Stomach (tissue), 9 donors: ENCODE measurements around the gene RNF130. TPM values are rescaled to one million over a fixed set of nuclear protein-coding genes. Genes with fewer than 3 reads are reported as not detected.

Experiments used
- DNase-seq, 2 donors: peaks; one replicate each; pipeline versions ENCODE4 v3.0.0 to v3.0.0-alpha.2; 2013 to 2019
- H3K27ac ChIP-seq, 5 donors: fragments of 200-600 bp in 4 of 5; sonication (generic) in 4 of 5; one replicate each; pipeline ENCODE4 v1.5.1; 2013 to 2019; ENCODE audit warnings: mild to moderate bottlenecking in 1 of 5, moderate library complexity in 1 of 5
- H3K27me3 ChIP-seq, 3 donors: fragments of 200-600 bp; sonication (generic); one replicate each; pipeline ENCODE4 v1.5.1; 2017 to 2019; ENCODE audit warnings: mixed run types in 1 of 3
- H3K36me3 ChIP-seq, 4 donors: fragments of 200-600 bp; sonication (generic); 1 replicate in 3 of 4; 2 replicates in 1 of 4; pipeline ENCODE4 v1.5.1; 2016 to 2019
- H3K4me1 ChIP-seq, 4 donors: fragments of 200-600 bp; sonication (generic); one replicate each; pipeline ENCODE4 v1.5.1; 2016 to 2019
- H3K4me3 ChIP-seq, 4 donors: fragments of 200-600 bp; sonication (generic) in 3 of 4; one replicate each; pipeline ENCODE4 v1.5.1; 2016 to 2019; ENCODE audit warnings: mild to moderate bottlenecking in 1 of 4
- H3K9me3 ChIP-seq, 4 donors: fragments of 200-600 bp; sonication (generic); one replicate each; pipeline ENCODE4 v1.5.1; 2016 to 2019
- CTCF ChIP-seq, 7 experiments: fragments of 450-650 bp in 4 of 7; fragments of 200-600 bp in 3 of 7; sonication (generic) in 3 of 7; IDR thresholded peaks; one replicate each; pipeline ENCODE4 v1.5.1; 2016 to 2019; ENCODE audit warnings: antibody characterized with exemption in 7 of 7, control low read depth in 2 of 7, mild to moderate bottlenecking in 1 of 7
- EP300 ChIP-seq: sonication (generic); formaldehyde crosslinking; IDR thresholded peaks from one replicate; pipeline ENCODE4 v1.6.1; 2017; ENCODE audit warnings: antibody characterized with exemption
- POLR2A ChIP-seq, 4 donors: fragments of 450-650 bp; IDR thresholded peaks; one replicate each; pipeline ENCODE4 v1.6.1; 2016; ENCODE audit warnings: antibody characterized with exemption in 4 of 4, control low read depth in 2 of 4, mild to moderate bottlenecking in 1 of 4, moderate library complexity in 1 of 4
- POLR2AphosphoS5 ChIP-seq, 3 donors: sonication (generic); formaldehyde crosslinking; IDR thresholded peaks; one replicate each; pipeline ENCODE4 v1.6.1; 2016; ENCODE audit warnings: antibody characterized with exemption in 3 of 3
- WGBS, 5 donors: extraction: QIAGEN DNeasy Blood & Tissue Kit in 3 of 5; methylation state at CpG; one replicate each; pipeline versions ENCODE4 v1.1.5 to v1.1.7; 2013 to 2018; 5-methylcytosine and 5-hydroxymethylcytosine counted together
- intact Hi-C: fragments of 100-400 bp; cut with DNase I; formaldehyde crosslinking; loops from one replicate; pipeline ENCODE4 v1.15.1; 2023; ENCODE audit warnings: low total_unique reads
- polyA plus RNA-seq, 3 donors: library from polyadenylated mRNA; stranded (reverse); fragments of 200-250 nt; gene quantifications; one replicate each; pipeline ENCODE4 v1.2.3, GENCODE V29; 2013
- total RNA-seq, 5 donors: library from RNA; depleted of rRNA; stranded (reverse); fragments of >200 nt; gene quantifications; one replicate each; pipeline versions ENCODE4 v1.1.0 to v1.2.3, GENCODE V29; 2014 to 2016
- donor health status: healthy with polysubstance abuse.
- donor health status: Bipolar disorder and iron deficiency.
- donor health status: healthy.

RNF130 gene
- total and polyA plus RNA-seq, 8 donors = 27.0 to 87.8 (median 56.1) TPM

GRCh38 chr5:180041301-180042274, 30.0 kb downstream of the RNF130 start:
- peak in 1 of 2 donors; percentile 52 for DNase-seq
- H3K4me3 ChIP-seq = no peak overlapping the region
- 72 to 82% (median 79%) methylated on average over 15 of the region's 15 CpGs for WGBS, 5 donors
- H3K27ac ChIP-seq = no peak overlapping the region
- intact Hi-C loops = no loop called here
- TF ChIP-seq POLR2AphosphoS5 (IDR thresholded peaks at IDR 0.05) = peak in 1 of 3 donors; percentile 7
- no peak for TF ChIP-seq EP300
- TF ChIP-seq CTCF (IDR thresholded peaks at IDR 0.05) = no peak
- H3K36me3 ChIP-seq = peaks cover 3 to 45% (median 35%) of the 10 kb centered on the region in 4 donors
- H3K27me3 ChIP-seq = no peaks in the 10 kb centered on the region
- H3K4me1 ChIP-seq = peaks cover 9 to 24% (median 17%) of the 10 kb centered on the region in 4 donors
- H3K9me3 ChIP-seq = no peaks in the 10 kb centered on the region

- Histone ChIP-seq H3K4me3 (no peak overlapping the region), H3K4me1 (peaks cover 9 to 24% (median 16%) of the 10 kb centered on the region in 4 donors), H3K27me3 (no peaks in the 10 kb centered on the region), H3K27ac (no peak overlapping the region), H3K36me3 (peaks cover 3 to 45% (median 40%) of the 10 kb centered on the region in 4 donors), H3K9me3 (peaks cover 0 to 10% (median 6%) of the 10 kb centered on the region in 4 donors)
- intact Hi-C loops = no loop called here
- no peak for TF ChIP-seq POLR2AphosphoS5 (IDR thresholded peaks at IDR 0.05)
- WGBS, 5 donors = 48 to 66% (median 59%) methylated on average over 11 of the region's 11 CpGs
- peak in 1 of 2 donors; percentile 40 for DNase-seq
Measured at GRCh38 chr5:180040287-180041214, 31.0 kb downstream of the RNF130 start.

GRCh38 chr5:180035206-180035931, 36.2 kb downstream of the RNF130 start:
- intact Hi-C loops = no loop called here
- no peak for DNase-seq
- Histone ChIP-seq H3K4me3 (no peak overlapping the region), H3K27ac (no peak overlapping the region), H3K27me3 (no peaks in the 10 kb centered on the region), H3K9me3 (peaks cover 0 to 13% (median 8%) of the 10 kb centered on the region in 4 donors), H3K36me3 (peaks cover 3 to 65% (median 53%) of the 10 kb centered on the region in 4 donors), H3K4me1 (peaks cover 0 to 5% (median 0%) of the 10 kb centered on the region in 4 donors)
- WGBS, 5 donors = 93 to 99% (median 98%) methylated on average over 5 of the region's 5 CpGs
- no peak for TF ChIP-seq EP300
- no peak for TF ChIP-seq POLR2AphosphoS5 (IDR thresholded peaks at IDR 0.05)
- no peak for TF ChIP-seq POLR2A (IDR thresholded peaks at IDR 0.05)
- TF ChIP-seq CTCF (IDR thresholded peaks at IDR 0.05) = no peak

GRCh38 chr5:180034564-180034963, 37.0 kb downstream of the RNF130 start:
- intact Hi-C loops = no loop called here
- H3K27ac ChIP-seq = no peak overlapping the region
- H3K4me3 ChIP-seq = no peak overlapping the region
- WGBS, 5 donors = 95 to 99% (median 98%) methylated on average over 2 of the region's 2 CpGs
- no peaks in the 10 kb centered on the region for H3K27me3 ChIP-seq
- TF ChIP-seq EP300 (no peak), CTCF (IDR thresholded peaks at IDR 0.05) (no peak)
- H3K36me3 ChIP-seq = peaks cover 3 to 60% (median 46%) of the 10 kb centered on the region in 4 donors
- no peak for DNase-seq
- no peaks in the 10 kb centered on the region for H3K4me1 ChIP-seq
- H3K9me3 ChIP-seq = peaks cover 0 to 13% (median 8%) of the 10 kb centered on the region in 4 donors
